Neuronal stem cell (in vitro differentiated cells): ENCODE data around the gene NTRK1.

Experiments used
- DNase-seq: peaks from one replicate; pipeline ENCODE4 v3.0.0-alpha.2; 2013; ENCODE audit warnings: low spot score
- H2AFZ ChIP-seq: one replicate; pipeline ENCODE4 v1.6.1; 2013; ENCODE audit warnings: mild to moderate bottlenecking, low read length, inconsistent platforms
- H2AK5ac ChIP-seq: 2 replicates; pipeline ENCODE4 v1.6.1; 2013; ENCODE audit warnings: low read depth, mild to moderate bottlenecking, inconsistent platforms, low read length, moderate library complexity, mixed read lengths
- H2BK120ac ChIP-seq: 2 replicates; pipeline ENCODE4 v1.6.1; 2013; ENCODE audit warnings: low read depth, mild to moderate bottlenecking, inconsistent platforms, low read length, moderate library complexity, mixed read lengths
- H2BK12ac ChIP-seq: one replicate; pipeline ENCODE4 v1.6.1; 2013; ENCODE audit warnings: low read length, inconsistent platforms
- H2BK15ac ChIP-seq: 2 replicates; pipeline ENCODE4 v1.6.1; 2013; ENCODE audit warnings: mild to moderate bottlenecking, low read length, inconsistent platforms, mixed read lengths
- H2BK5ac ChIP-seq: one replicate; pipeline ENCODE4 v1.6.1; 2013; ENCODE audit warnings: inconsistent platforms, mild to moderate bottlenecking, low read length, moderate library complexity
- H3K14ac ChIP-seq: one replicate; pipeline ENCODE4 v1.6.1; 2013; ENCODE audit warnings: low read length, inconsistent platforms
- H3K18ac ChIP-seq: 2 replicates; pipeline ENCODE4 v1.6.1; 2013; ENCODE audit warnings: low read length, inconsistent platforms
- H3K23ac ChIP-seq: 2 replicates; pipeline ENCODE4 v1.6.1; 2013; ENCODE audit warnings: low read depth, mild to moderate bottlenecking, mixed read lengths, low read length, inconsistent platforms; ENCODE audit not compliant: poor library complexity
- H3K27ac ChIP-seq: replicated peaks from 3 replicates; pipeline ENCODE4 v1.5.1; 2013; ENCODE audit warnings: low read length, inconsistent platforms
- H3K27me3 ChIP-seq, 3 experiments: 2 replicates each; pipeline ENCODE4 v1.6.1; 2013; ENCODE audit warnings: low read length in 3 of 3, mild to moderate bottlenecking in 2 of 3, inconsistent platforms in 1 of 3, low read depth in 1 of 3, mixed read lengths in 1 of 3, moderate library complexity in 1 of 3; ENCODE audit not compliant: control insufficient read depth in 3 of 3, insufficient read depth in 3 of 3
- H3K36me3 ChIP-seq, 2 donors: replicated peaks in 1 of 2; 2 replicates each; pipeline ENCODE4 v1.6.1; 2013; ENCODE audit warnings: low read length in 2 of 2; ENCODE audit not compliant: control insufficient read depth in 2 of 2, insufficient read depth in 2 of 2
- H3K4ac ChIP-seq: 2 replicates; pipeline ENCODE4 v1.6.1; 2013; ENCODE audit warnings: inconsistent platforms, mild to moderate bottlenecking, low read length, moderate library complexity
- H3K4me1 ChIP-seq, 2 donors: 1 replicate in 1 of 2; 2 replicates in 1 of 2; pipeline ENCODE4 v1.6.1; 2013; ENCODE audit warnings: low read length in 2 of 2, low read depth in 1 of 2; ENCODE audit not compliant: control insufficient read depth in 2 of 2, insufficient read depth in 1 of 2
- H3K4me2 ChIP-seq: one replicate; pipeline ENCODE4 v1.6.1; 2013; ENCODE audit warnings: mild to moderate bottlenecking, low read length, inconsistent platforms; ENCODE audit not compliant: insufficient read depth, poor library complexity, severe bottlenecking
- H3K4me3 ChIP-seq, 2 donors: 2 replicates each; pipeline ENCODE4 v1.5.1; 2013; ENCODE audit warnings: low read length in 2 of 2, mild to moderate bottlenecking in 2 of 2, inconsistent platforms in 1 of 2, moderate library complexity in 1 of 2
- H3K79me1 ChIP-seq: one replicate; pipeline ENCODE4 v1.6.1; 2013; ENCODE audit warnings: low read depth, mild to moderate bottlenecking, inconsistent platforms, low read length, moderate library complexity
- H3K9ac ChIP-seq: one replicate; pipeline ENCODE4 v1.6.1; 2013; ENCODE audit warnings: mild to moderate bottlenecking, low read depth, low read length, inconsistent platforms; ENCODE audit not compliant: poor library complexity
- H3K9me3 ChIP-seq, 2 donors: replicated peaks in 1 of 2; 2 replicates each; pipeline versions ENCODE3 to v1.6.1; 2013; ENCODE audit warnings: low read length in 2 of 2, mild to moderate bottlenecking in 2 of 2, inconsistent platforms in 1 of 2, low read depth in 1 of 2, mixed read lengths in 1 of 2, moderate library complexity in 1 of 2; ENCODE audit not compliant: control insufficient read depth in 2 of 2, insufficient read depth in 1 of 2
- H4K8ac ChIP-seq: one replicate; pipeline ENCODE4 v1.6.1; 2013; ENCODE audit warnings: low read depth, mild to moderate bottlenecking, inconsistent platforms, low read length, moderate library complexity
- H4K91ac ChIP-seq: one replicate; pipeline ENCODE4 v1.6.1; 2013; ENCODE audit warnings: low read length, low read depth, mild to moderate bottlenecking, inconsistent platforms; ENCODE audit not compliant: poor library complexity
- WGBS, 2 donors: extraction: QIAGEN DNeasy Blood & Tissue Kit; methylation state at CpG; one replicate each; pipeline ENCODE4 v1.1.7; 2013; ENCODE audit warnings: missing lambda C conversion rate in 2 of 2, mixed read lengths in 1 of 2; ENCODE audit not compliant: insufficient read length in 2 of 2, insufficient replicate concordance in 1 of 2; ENCODE audit errors: extremely low coverage in 2 of 2; 5-methylcytosine and 5-hydroxymethylcytosine counted together

NTRK1 gene

DNA sequence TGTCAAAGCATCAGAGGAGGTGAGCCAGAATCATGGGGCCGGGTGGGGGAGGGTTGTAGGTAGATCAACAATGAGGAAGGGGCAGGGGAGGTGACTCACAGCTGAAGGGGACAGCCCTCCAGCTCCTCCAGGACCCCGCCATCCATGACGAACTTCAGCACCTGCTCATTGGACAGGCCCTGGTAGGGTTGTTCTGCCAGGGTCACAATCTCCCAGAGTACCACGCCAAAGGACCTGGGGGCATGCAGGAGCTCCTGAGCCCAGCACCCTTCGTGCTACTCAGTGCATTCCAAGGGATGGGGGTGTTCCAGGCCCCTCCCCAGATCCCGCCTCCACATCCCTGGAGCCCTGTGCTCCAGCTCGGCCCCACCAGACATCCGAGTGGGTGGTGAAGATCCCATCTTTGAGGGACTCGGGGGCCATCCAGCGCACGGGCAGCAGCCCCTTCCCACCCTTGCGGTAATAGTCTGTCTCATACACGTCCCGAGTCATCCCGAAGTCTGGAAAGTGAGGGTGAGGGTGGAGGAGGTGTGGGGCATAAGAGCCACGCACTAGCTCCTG lies 19.3 kb upstream of the NTRK1 start:
- Histone ChIP-seq H2AFZ (no peak overlapping the region), H3K23ac (peak overlapping the region; percentile 17), H3K4me2 (no peak overlapping the region), H3K79me1 (no peaks in the 10 kb centered on the region), H3K4ac (no peak overlapping the region), H3K27me3 (peaks cover 18 to 67% (median 40%) of the 10 kb centered on the region in 3 experiments), H2BK5ac (peak overlapping the region; percentile 15), H4K91ac (no peak overlapping the region), H4K8ac (no peak overlapping the region), H3K4me3 (no peak overlapping the region), H3K18ac (no peak overlapping the region), H3K14ac (no peak overlapping the region), H2BK120ac (no peak overlapping the region), H3K9me3 (peaks cover 0 to 3% of the 10 kb centered on the region in 2 donors), H2BK12ac (no peak overlapping the region), H3K9ac (no peak overlapping the region), H2AK5ac (no peak overlapping the region), H2BK15ac (no peak overlapping the region), H3K4me1 (peaks cover 12 to 18% of the 10 kb centered on the region in 2 donors), H3K36me3 (no peaks in the 10 kb centered on the region), H3K27ac (no peak overlapping the region)
- DNase-seq: no peak
- WGBS, 2 donors: no CpG with 5 or more reads among the region's 16 CpGs

DNA sequence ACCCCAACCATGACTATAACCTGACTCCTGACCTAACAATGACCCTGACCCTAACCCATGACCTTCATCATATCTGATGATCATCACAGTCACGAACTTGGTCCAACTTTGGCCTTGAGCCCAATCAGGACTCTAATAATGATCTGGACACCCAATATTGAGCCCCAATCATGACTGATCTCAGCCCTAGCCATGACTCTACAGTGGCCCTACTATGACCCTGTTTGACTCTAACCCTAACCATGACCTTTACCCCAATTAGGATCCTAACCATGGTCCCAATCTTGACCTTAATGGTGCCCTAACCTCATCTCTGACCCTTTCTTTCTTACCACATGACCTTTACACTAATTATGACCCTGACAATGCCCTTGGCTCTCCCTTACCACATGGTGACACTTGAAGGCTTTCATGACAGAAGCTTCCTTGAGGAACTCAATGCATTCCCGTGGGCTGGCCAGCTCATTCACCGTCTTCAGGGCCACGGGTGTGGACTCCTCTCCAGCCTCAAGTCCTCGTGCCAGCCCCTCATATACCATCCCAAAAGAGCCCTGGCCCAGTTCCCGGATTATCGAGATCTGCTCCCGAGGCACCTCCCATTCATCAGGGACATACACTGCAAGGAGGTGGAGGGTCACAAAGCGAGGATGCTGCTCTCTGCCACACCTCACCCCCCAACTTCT lies 17.9 kb upstream of the NTRK1 start:
- H3K27me3 ChIP-seq: peaks cover 23 to 67% (median 53%) of the 10 kb centered on the region in 3 experiments

GRCh38 chr1:156844102-156844501 lies 16.6 kb upstream of the NTRK1 start:
- H2BK120ac ChIP-seq: no peak overlapping the region
- peaks cover 10 to 18% of the 10 kb centered on the region in 2 donors for H3K4me1 ChIP-seq
- no peaks in the 10 kb centered on the region for H3K79me1 ChIP-seq
- H4K8ac ChIP-seq: no peak overlapping the region
- H3K23ac ChIP-seq: no peak overlapping the region
- H3K27me3 ChIP-seq: peaks cover 33 to 79% (median 67%) of the 10 kb centered on the region in 3 experiments
- no peak overlapping the region for H2BK15ac ChIP-seq
- no CpG with 5 or more reads among the region's 6 CpGs for WGBS, 2 donors
- no peak overlapping the region for H4K91ac ChIP-seq
- no peak overlapping the region for H2AFZ ChIP-seq
- H3K4me2 ChIP-seq: no peak overlapping the region
- peak overlapping the region; percentile 25 for H3K18ac ChIP-seq
- no peak overlapping the region for H2BK5ac ChIP-seq
- no peak for DNase-seq
- H3K36me3 ChIP-seq: no peaks in the 10 kb centered on the region
- no peak overlapping the region for H3K4ac ChIP-seq
- H2BK12ac ChIP-seq: no peak overlapping the region
- peaks cover 0 to 3% of the 10 kb centered on the region in 2 donors for H3K9me3 ChIP-seq
- H2AK5ac ChIP-seq: no peak overlapping the region
- H3K14ac ChIP-seq: no peak overlapping the region
- H3K9ac ChIP-seq: no peak overlapping the region
- H3K4me3 ChIP-seq: peak overlapping the region in 1 of 2 donors; percentile 22
- H3K27ac ChIP-seq: no peak overlapping the region

More for the DNA sequence above, 17.9 kb upstream of the NTRK1 start:
- no peak overlapping the region for H4K8ac ChIP-seq
- no peak overlapping the region for H2BK12ac ChIP-seq
- no peaks in the 10 kb centered on the region for H3K79me1 ChIP-seq
- H4K91ac ChIP-seq: no peak overlapping the region
- H2AFZ ChIP-seq: no peak overlapping the region
- H3K14ac ChIP-seq: no peak overlapping the region
- no peak overlapping the region for H3K9ac ChIP-seq
- peaks cover 0 to 3% of the 10 kb centered on the region in 2 donors for H3K9me3 ChIP-seq
- H2AK5ac ChIP-seq: no peak overlapping the region
- no peak overlapping the region for H3K4me2 ChIP-seq
- H3K4ac ChIP-seq: no peak overlapping the region
- H3K27ac ChIP-seq: no peak overlapping the region
- no peak for DNase-seq
- no CpG with 5 or more reads among the region's 9 CpGs for WGBS, 2 donors
- H2BK5ac ChIP-seq: no peak overlapping the region
- H3K4me3 ChIP-seq: no peak overlapping the region
- H3K36me3 ChIP-seq: no peaks in the 10 kb centered on the region
- no peak overlapping the region for H3K18ac ChIP-seq
- no peak overlapping the region for H2BK15ac ChIP-seq
- H3K23ac ChIP-seq: no peak overlapping the region
- H2BK120ac ChIP-seq: no peak overlapping the region
- H3K4me1 ChIP-seq: peaks cover 12 to 18% of the 10 kb centered on the region in 2 donors

GRCh38 chr1:156844638-156845037 lies 16.0 kb upstream of the NTRK1 start:
- Histone ChIP-seq H2AFZ (no peak overlapping the region), H3K4me1 (peaks cover 5 to 13% of the 10 kb centered on the region in 2 donors), H3K23ac (peak overlapping the region; percentile 87), H3K18ac (no peak overlapping the region), H2AK5ac (no peak overlapping the region), H4K8ac (no peak overlapping the region), H3K27me3 (peaks cover 37 to 84% (median 72%) of the 10 kb centered on the region in 3 experiments), H2BK15ac (no peak overlapping the region), H4K91ac (no peak overlapping the region), H3K79me1 (no peaks in the 10 kb centered on the region), H3K4me3 (peak overlapping the region in 1 of 2 donors; percentile 22), H3K14ac (no peak overlapping the region), H2BK120ac (no peak overlapping the region), H3K4ac (no peak overlapping the region), H3K9me3 (peaks cover 0 to 3% of the 10 kb centered on the region in 2 donors), H3K36me3 (no peaks in the 10 kb centered on the region), H3K9ac (no peak overlapping the region), H2BK5ac (no peak overlapping the region), H3K27ac (no peak overlapping the region), H3K4me2 (no peak overlapping the region), H2BK12ac (no peak overlapping the region)
- WGBS, 2 donors: no CpG with 5 or more reads among the region's 14 CpGs
- no peak for DNase-seq
